Transverse colon (tissue), 4 donors: ENCODE results near the gene GNA15.

Experiments
- EP300 ChIP-seq: sonication (generic); formaldehyde crosslinking; IDR thresholded peaks from one replicate; pipeline ENCODE4 v1.6.1; 2017; ENCODE audit warnings: antibody characterized with exemption, low read depth
- POLR2A ChIP-seq: fragments of 450-650 bp; IDR thresholded peaks from one replicate; pipeline ENCODE4 v1.6.1; 2016; ENCODE audit warnings: antibody characterized with exemption, mild to moderate bottlenecking, moderate library complexity
- POLR2AphosphoS5 ChIP-seq, 3 donors: sonication (generic); formaldehyde crosslinking; IDR thresholded peaks; one replicate each; pipeline ENCODE4 v1.6.1; 2016; ENCODE audit warnings: antibody characterized with exemption in 3 of 3
- TF ChIP-seq, protein P1 (sequence below), 5 experiments: fragments of 200-600 bp in 3 of 5; fragments of 450-650 bp in 2 of 5; sonication (generic) in 3 of 5; IDR thresholded peaks; 1 replicate in 2 of 5; 2 replicates in 3 of 5; pipeline ENCODE4 v1.5.1; 2016 to 2017; ENCODE audit warnings: antibody characterized with exemption in 5 of 5, inconsistent platforms in 3 of 5, mild to moderate bottlenecking in 2 of 5, moderate library complexity in 1 of 5

DNA sequence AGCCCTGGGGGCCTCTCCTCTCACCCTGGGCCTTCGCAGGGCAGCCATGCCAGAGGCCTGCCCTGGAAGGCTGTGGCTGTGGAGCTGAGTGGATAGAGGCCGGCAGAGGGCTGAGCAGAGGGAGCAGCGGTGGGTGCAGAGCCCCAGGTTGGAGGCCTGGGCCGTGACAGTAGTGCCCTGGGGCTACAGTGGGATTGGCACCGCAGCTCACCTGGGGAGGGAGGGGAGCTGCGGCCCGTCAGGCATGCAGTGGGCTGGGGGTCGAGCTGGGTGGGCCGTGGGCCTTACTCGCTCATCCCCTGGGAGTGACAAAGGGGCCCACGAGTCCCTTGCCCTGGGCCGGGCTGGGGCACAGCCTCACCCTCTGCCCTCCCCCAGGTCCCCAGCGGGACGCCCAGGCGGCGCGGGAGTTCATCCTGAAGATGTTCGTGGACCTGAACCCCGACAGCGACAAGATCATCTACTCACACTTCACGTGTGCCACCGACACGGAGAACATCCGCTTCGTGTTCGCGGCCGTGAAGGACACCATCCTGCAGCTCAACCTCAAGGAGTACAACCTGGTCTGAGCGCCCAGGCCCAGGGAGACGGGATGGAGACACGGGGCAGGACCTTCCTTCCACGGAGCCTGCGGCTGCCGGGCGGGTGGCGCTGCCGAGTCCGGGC lies 15.1 kb upstream of the GNA15 start:
- TF ChIP-seq, protein P1, sequence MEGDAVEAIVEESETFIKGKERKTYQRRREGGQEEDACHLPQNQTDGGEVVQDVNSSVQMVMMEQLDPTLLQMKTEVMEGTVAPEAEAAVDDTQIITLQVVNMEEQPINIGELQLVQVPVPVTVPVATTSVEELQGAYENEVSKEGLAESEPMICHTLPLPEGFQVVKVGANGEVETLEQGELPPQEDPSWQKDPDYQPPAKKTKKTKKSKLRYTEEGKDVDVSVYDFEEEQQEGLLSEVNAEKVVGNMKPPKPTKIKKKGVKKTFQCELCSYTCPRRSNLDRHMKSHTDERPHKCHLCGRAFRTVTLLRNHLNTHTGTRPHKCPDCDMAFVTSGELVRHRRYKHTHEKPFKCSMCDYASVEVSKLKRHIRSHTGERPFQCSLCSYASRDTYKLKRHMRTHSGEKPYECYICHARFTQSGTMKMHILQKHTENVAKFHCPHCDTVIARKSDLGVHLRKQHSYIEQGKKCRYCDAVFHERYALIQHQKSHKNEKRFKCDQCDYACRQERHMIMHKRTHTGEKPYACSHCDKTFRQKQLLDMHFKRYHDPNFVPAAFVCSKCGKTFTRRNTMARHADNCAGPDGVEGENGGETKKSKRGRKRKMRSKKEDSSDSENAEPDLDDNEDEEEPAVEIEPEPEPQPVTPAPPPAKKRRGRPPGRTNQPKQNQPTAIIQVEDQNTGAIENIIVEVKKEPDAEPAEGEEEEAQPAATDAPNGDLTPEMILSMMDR (IDR thresholded peaks at IDR 0.05): no peak
- no peak for TF ChIP-seq EP300
- no peak for TF ChIP-seq POLR2AphosphoS5 (IDR thresholded peaks at IDR 0.05)
- no peak for TF ChIP-seq POLR2A
